ENCODE results near the gene NOP56.

The NOP56 gene

DNA sequence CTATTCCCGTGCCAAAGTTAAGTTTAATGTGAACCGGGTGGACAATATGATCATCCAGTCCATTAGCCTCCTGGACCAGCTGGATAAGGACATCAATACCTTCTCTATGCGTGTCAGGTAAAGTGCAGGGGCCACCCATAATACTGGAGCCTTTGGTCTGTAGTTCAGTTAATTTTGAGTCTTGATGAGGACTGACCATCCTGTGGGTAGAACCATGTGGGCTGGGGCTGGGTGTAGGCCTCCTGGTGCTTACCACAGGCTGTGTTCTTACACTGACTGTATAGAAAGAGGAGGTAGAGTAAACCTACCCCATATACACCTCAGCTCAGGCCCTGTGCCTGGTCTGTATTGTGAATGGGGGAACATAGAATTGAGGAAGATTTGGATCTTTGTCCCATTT, 2.4 kb downstream of the NOP56 start:
- TF ChIP-seq, protein P1, sequence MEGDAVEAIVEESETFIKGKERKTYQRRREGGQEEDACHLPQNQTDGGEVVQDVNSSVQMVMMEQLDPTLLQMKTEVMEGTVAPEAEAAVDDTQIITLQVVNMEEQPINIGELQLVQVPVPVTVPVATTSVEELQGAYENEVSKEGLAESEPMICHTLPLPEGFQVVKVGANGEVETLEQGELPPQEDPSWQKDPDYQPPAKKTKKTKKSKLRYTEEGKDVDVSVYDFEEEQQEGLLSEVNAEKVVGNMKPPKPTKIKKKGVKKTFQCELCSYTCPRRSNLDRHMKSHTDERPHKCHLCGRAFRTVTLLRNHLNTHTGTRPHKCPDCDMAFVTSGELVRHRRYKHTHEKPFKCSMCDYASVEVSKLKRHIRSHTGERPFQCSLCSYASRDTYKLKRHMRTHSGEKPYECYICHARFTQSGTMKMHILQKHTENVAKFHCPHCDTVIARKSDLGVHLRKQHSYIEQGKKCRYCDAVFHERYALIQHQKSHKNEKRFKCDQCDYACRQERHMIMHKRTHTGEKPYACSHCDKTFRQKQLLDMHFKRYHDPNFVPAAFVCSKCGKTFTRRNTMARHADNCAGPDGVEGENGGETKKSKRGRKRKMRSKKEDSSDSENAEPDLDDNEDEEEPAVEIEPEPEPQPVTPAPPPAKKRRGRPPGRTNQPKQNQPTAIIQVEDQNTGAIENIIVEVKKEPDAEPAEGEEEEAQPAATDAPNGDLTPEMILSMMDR (conservative IDR thresholded peaks at IDR 0.05; ENCODE audit: low read depth, low read length): no peak
- H3K4me3 ChIP-seq (ENCODE audit: low read depth, low read length): no peak overlapping the region

DNA sequence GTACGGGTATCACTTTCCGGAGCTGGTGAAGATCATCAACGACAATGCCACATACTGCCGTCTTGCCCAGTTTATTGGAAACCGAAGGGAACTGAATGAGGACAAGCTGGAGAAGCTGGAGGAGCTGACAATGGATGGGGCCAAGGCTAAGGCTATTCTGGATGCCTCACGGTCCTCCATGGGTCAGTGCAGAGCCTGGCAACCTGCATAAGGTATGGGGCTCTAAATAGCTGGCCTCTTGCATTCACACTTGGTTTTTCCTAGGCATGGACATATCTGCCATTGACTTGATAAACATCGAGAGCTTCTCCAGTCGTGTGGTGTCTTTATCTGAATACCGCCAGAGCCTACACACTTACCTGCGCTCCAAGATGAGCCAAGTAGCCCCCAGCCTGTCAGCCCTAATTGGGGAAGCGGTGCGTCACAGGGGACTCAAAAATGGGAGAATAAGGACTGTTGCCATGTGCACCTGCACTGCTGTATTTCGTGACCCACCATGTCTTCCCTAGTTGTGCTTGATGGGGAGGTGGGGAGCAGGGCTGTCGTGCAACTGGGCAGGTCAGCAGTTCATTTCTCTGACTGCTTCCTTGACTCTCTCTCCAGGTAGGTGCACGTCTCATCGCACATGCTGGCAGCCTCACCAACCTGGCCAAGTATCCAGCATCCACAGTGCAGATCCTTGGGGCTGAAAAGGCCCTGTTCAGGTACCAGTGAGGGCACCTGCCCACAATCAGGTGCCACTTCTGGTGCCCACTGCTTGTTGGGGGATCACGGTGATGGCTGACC, 3.1 kb downstream of the NOP56 start:
- no peak for DNase-seq (ENCODE audit: low read depth)
- TF ChIP-seq, protein P1 (conservative IDR thresholded peaks at IDR 0.05; ENCODE audit: low read depth, low read length): no peak
- H3K4me3 ChIP-seq (ENCODE audit: low read depth, low read length): no peak overlapping the region

More for the DNA sequence above, 2.4 kb downstream of the NOP56 start:
- no peak for DNase-seq (ENCODE audit: low read depth)

DNA sequence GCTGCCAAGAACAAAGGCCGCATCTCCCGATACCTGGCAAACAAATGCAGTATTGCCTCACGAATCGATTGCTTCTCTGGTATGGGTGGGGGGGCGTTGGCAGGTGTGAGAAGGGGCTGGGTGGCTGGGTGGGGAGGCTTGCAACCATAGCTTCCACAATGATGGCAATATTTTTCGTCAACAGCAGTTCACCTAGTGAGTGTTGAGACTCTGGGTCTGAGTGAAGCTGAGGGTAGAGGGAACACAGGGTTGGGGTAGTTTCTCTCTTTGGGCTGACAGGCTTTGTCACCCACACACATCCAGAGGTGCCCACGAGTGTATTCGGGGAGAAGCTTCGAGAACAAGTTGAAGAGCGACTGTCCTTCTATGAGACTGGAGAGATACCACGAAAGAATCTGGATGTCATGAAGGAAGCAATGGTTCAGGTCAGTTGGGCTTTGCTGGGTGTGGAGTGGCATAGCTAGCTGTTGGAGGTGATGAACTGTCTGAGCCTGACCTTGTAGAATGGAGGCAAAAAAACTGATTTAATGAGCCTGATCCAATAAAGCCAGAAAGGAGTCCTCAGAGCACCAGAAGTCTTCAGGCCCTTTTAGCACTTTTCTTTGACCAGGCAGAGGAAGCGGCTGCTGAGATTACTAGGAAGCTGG, 4.2 kb downstream of the NOP56 start:
- H3K4me3 ChIP-seq (ENCODE audit: low read depth, low read length): no peak overlapping the region
- no peak for DNase-seq (ENCODE audit: low read depth)
- TF ChIP-seq, protein P1 (conservative IDR thresholded peaks at IDR 0.05; ENCODE audit: low read depth, low read length): no peak

DNA sequence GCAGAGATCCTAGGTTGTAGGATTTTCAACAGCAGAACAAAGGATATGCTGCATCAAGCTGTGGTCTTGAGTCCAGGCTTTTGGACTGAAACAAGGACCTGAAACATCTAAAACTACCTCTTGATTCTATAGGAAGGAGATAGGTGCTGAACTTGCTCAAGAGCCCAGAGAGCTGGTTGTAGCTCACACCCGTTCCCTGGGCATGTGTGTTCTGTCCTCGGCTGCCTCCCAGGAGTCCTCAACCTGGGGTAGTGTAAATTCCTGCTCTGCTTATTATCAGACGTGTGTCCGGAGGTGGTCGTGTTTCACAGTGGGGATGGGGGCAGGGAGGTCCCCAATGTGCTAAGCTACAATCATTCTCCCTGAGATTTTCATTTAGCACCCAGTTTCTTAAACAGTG, 4.8 kb downstream of the NOP56 start:
- TF ChIP-seq, protein P1 (conservative IDR thresholded peaks at IDR 0.05; ENCODE audit: low read depth, low read length): no peak
- DNase-seq (ENCODE audit: low read depth): no peak
- H3K4me3 ChIP-seq (ENCODE audit: low read depth, low read length): no peak overlapping the region

DNA sequence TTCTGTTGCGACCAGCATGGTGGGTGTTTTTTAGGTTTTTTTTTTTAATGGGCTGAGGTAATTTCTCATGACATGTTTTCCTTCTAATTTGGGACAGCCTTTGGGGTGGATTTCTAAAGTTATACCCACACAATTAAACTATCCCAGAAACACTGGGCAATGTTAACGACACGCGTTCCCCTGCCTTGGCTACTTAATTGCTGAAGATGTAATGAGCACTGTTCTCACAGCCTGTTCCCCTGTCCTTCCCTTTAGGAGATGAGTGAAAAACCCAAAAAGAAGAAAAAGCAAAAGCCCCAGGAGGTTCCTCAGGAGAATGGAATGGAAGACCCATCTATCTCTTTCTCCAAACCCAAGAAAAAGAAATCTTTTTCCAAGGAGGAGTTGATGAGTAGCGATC, 5.2 kb downstream of the NOP56 start:
- TF ChIP-seq, protein P1 (conservative IDR thresholded peaks at IDR 0.05; ENCODE audit: low read depth, low read length): no peak
- DNase-seq (ENCODE audit: low read depth): no peak
- H3K4me3 ChIP-seq (ENCODE audit: low read depth, low read length): no peak overlapping the region

DNA sequence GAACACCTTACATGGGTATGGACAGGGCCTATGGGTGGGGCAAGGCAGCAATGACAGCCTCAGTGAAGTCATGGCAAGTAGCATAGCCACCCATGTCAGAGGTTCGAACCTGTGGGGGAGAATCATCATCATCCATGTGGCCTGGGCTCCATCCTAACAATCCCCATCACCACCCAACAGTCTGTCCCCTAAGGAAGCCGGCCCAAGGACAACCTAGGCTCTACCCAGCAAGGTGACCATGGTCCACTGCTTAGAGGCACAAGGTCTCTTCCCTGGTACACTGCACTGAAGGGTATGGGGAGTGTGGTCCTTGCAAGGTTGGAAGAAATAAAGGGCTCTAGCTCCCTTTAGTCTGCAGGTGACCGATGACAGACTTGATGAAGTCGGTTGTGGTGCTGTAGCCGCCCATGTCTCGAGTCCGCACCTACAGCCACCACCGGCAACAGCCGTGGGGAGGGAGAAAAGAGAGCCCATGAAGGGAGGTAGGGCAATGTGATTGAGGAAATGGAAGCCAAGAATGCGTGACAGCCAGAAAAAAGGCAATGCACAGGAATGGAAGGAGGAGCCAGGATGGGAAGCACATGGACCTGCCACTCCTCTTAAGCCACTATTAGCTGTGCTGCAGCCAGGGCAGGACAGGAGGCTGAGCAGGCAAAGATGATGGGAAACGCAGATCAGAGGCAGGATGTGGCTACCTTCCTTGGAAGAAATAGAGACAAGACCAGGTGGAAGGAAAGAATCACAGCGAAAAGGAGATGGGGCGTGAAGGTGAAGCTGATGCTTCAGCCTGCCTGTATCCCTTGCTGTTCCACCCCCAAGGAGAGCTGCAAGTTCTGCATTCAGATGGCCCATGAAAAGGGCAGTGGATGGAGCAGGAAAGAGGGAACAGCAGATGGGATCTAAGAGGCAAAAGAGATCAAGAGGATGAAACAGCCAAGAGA, 6.3 kb downstream of the NOP56 start:
- TF ChIP-seq, protein P1 (conservative IDR thresholded peaks at IDR 0.05; ENCODE audit: low read depth, low read length): no peak
- DNase-seq (ENCODE audit: low read depth): no peak

More for the DNA sequence above, 6.3 kb downstream of the NOP56 start:
- no peak overlapping the region for H3K4me3 ChIP-seq (ENCODE audit: low read depth, low read length)

All from choroid plexus epithelial cell (primary cell).